ENCODE measurements around the gene RPRML. TPM values are rescaled to one million over a fixed set of nuclear protein-coding genes. Genes with fewer than 3 reads are reported as not detected.

The RPRML gene
- total and polyA plus RNA-seq, 2 experiments from 2014 or later: not detected

DNA sequence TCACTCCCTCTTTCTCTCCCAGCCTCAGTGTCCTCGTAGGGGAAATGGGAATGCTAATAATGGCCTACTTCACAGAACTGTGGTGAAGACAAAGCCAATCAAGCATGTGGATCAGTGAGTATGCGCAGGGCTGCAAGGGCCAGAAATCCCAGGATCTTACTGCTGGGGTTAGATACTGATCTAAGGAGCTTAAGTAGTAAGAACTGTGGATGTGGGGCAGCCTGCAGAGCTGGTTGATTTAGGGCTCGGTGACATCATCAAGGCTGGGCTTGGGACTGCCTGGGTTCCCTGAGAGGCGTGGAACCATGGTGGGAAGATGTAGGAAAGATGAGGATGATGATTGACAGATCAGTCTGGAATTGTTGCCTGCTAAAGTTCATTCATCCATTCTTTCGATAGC, 30.5 kb downstream of the RPRML start:
- Histone ChIP-seq H4K20me1 (ENCODE audit: insufficient read depth) (no peaks in the 10 kb centered on the region), H3K9me2 (ENCODE audit: insufficient read depth) (no peaks in the 10 kb centered on the region), H3K9ac (no peak overlapping the region), H3K4me2 (ENCODE audit: unreplicated experiment) (no peak overlapping the region), H3K4me1 (ENCODE audit: insufficient read depth) (peaks cover 3% of the 10 kb centered on the region), H3K9me3 (ENCODE audit: low read depth) (no peaks in the 10 kb centered on the region), H3K4me3 (no peak overlapping the region), H3F3A (ENCODE audit: insufficient read depth) (no peaks in the 10 kb centered on the region), H3K36me3 (ENCODE audit: low read depth) (no peaks in the 10 kb centered on the region), H2AFZ (no peak overlapping the region), H3K27ac (no peak overlapping the region), H3K27me3 (replicated peaks; ENCODE audit: insufficient read depth) (peaks cover 3% of the 10 kb centered on the region; the same call in 1 of the 2 replicates), H3K79me2 (ENCODE audit: insufficient read depth) (no peaks in the 10 kb centered on the region)
- in situ Hi-C loops (cut with MboI): no loop called here
- no peak for TF ChIP-seq EZH2 (IDR thresholded peaks at IDR 0.05; ENCODE audit: insufficient read depth, poor library complexity, severe bottlenecking)
- no peak for TF ChIP-seq EZH2phosphoT487 (IDR thresholded peaks at IDR 0.05; ENCODE audit: insufficient read depth, low read depth)
- DNase-seq: no peak
- WGBS, 2 experiments (ENCODE audit: low coverage in 1 of 2, low lambda C conversion rate in 2 of 2, missing lambda C conversion rate in 2 of 2): 80 to 87% methylated on average over 5 of the region's 5 CpGs

DNA sequence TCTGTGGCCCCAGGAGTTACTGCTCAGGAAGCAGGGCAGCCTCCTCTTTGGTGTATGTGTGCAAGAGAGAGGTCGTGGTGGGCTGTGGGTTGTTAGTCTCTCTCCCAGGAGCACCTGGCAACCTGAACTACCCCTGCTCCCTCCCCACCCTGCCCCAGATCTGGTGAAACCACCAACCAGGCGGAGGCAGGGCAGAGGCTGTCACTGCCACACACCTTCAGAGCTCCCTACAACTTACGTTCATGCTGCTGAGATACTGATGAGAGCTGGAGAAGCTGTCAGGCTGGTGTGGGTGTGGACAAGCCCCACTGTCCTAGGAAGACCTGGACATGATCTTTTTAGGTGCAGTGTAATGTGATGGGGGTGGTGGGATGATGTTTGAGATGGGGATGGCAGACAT, 31.8 kb downstream of the RPRML start:
- Histone ChIP-seq H3K9me2 (ENCODE audit: insufficient read depth) (no peaks in the 10 kb centered on the region), H3K4me2 (ENCODE audit: unreplicated experiment) (no peak overlapping the region), H4K20me1 (ENCODE audit: insufficient read depth) (no peaks in the 10 kb centered on the region), H3K79me2 (ENCODE audit: insufficient read depth) (no peaks in the 10 kb centered on the region), H2AFZ (no peak overlapping the region), H3K9me3 (ENCODE audit: low read depth) (no peaks in the 10 kb centered on the region), H3K36me3 (ENCODE audit: low read depth) (no peaks in the 10 kb centered on the region), H3K27me3 (replicated peaks; ENCODE audit: insufficient read depth) (no peaks in the 10 kb centered on the region; the same call in 1 of the 2 replicates), H3F3A (ENCODE audit: insufficient read depth) (0 out of 2 replicates have a peak, but pooled peaks cover 1% of the 10 kb centered on the region), H3K27ac (no peak overlapping the region), H3K9ac (no peak overlapping the region), H3K4me1 (ENCODE audit: insufficient read depth) (peaks cover 13% of the 10 kb centered on the region), H3K4me3 (no peak overlapping the region)
- TF ChIP-seq EZH2 (IDR thresholded peaks at IDR 0.05; ENCODE audit: insufficient read depth, poor library complexity, severe bottlenecking) (no peak), EZH2phosphoT487 (IDR thresholded peaks at IDR 0.05; ENCODE audit: insufficient read depth, low read depth) (no peak)
- no peak for DNase-seq
- WGBS, 2 experiments (ENCODE audit: low coverage in 1 of 2, low lambda C conversion rate in 2 of 2, missing lambda C conversion rate in 2 of 2): 39 to 42% methylated on average over 3 of the region's 3 CpGs
- in situ Hi-C loops (cut with MboI): no loop called here

DNA sequence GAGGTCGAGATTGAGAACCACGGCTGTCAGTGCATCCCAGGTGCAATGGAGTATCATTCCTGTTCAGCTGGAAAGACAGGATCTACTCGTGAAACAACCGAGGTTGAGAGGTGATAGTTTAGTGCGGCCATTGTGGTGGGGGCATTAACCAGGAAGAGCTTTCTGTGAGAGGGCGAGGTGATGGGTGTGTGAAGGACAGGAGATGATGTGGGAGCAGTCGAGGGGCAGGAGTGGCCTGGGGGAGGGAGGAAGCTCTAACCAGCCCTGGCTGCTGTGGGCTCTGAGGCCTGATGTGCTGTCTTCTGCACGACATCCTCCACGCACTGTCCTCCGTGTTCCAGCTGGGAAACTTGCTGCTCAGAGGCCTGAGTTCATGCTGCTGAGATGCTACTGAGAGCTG, 34.1 kb downstream of the RPRML start:
- Histone ChIP-seq H3K79me2 (ENCODE audit: insufficient read depth) (no peaks in the 10 kb centered on the region), H3K27ac (no peak overlapping the region), H4K20me1 (ENCODE audit: insufficient read depth) (no peaks in the 10 kb centered on the region), H3K4me3 (no peak overlapping the region), H3K4me1 (ENCODE audit: insufficient read depth) (peaks cover 13% of the 10 kb centered on the region), H3K9me2 (ENCODE audit: insufficient read depth) (no peaks in the 10 kb centered on the region), H2AFZ (no peak overlapping the region), H3K27me3 (replicated peaks; ENCODE audit: insufficient read depth) (no peaks in the 10 kb centered on the region), H3K4me2 (ENCODE audit: unreplicated experiment) (no peak overlapping the region), H3K9ac (no peak overlapping the region), H3F3A (ENCODE audit: insufficient read depth) (0 out of 2 replicates have a peak, but pooled peaks cover 7% of the 10 kb centered on the region), H3K9me3 (ENCODE audit: low read depth) (no peaks in the 10 kb centered on the region), H3K36me3 (ENCODE audit: low read depth) (peaks cover 6% of the 10 kb centered on the region; the same call in 1 of the 2 replicates)
- 33 to 39% methylated on average over 10 of the region's 10 CpGs for WGBS, 2 experiments (ENCODE audit: low coverage in 1 of 2, low lambda C conversion rate in 2 of 2, missing lambda C conversion rate in 2 of 2)
- in situ Hi-C loops (cut with MboI): no loop called here
- peak; percentile 32 for DNase-seq
- no peak for TF ChIP-seq EZH2 (IDR thresholded peaks at IDR 0.05; ENCODE audit: insufficient read depth, poor library complexity, severe bottlenecking)
- TF ChIP-seq EZH2phosphoT487 (IDR thresholded peaks at IDR 0.05; ENCODE audit: insufficient read depth, low read depth): no peak

DNA sequence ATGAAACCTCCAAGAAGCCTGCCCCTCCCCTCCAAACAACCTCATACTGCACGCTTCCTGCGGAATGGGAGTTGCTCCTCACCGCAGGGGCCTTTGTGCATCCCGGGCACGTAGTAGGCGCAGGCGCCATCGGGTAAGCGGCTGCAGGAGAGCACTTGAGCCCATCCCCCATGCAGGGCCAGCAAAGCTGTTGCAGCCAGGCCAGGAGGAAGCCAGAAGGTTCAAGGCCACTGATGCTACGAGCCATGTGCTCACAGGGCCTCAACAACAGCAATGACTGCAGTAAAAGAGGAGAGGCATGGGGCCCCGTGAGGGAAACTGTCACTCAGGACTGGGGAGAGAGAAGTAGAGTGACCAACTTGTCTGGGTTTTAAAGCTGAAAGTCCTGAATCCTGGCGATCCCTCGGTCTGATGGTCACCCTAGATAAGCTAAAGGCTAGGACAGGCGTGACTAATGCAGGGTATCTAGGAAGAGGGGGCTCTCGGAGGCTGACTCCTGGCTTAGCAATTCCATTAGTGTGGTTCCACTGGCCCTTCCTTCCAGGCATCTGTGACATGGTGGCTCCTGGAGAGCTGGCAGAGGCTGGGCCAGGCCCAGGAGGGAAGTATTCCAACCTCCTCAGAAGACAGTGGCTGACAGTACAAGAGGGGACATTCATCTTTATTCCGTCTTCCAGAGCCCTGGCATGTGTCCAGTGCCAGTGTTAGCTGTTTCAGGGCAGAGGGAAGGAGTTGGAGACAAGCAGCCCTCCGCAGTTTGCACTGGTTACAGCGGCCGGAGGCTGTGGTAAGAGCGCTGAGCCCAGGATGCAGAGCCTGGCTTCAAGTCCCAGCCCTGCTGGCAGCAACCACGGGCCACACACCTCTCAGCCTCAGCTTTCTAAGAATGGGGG, 35.3 kb downstream of the RPRML start:
- no peaks in the 10 kb centered on the region for H3K79me2 ChIP-seq (ENCODE audit: insufficient read depth)
- H3K4me3 ChIP-seq: no peak overlapping the region
- H3K27ac ChIP-seq: no peak overlapping the region
- H3K9me2 ChIP-seq (ENCODE audit: insufficient read depth): no peaks in the 10 kb centered on the region
- peaks cover 10% of the 10 kb centered on the region; the same call in 1 of the 2 replicates for H3K36me3 ChIP-seq (ENCODE audit: low read depth)
- H3K4me2 ChIP-seq (ENCODE audit: unreplicated experiment): peak overlapping the region; percentile 30
- no peak for TF ChIP-seq EZH2 (IDR thresholded peaks at IDR 0.05; ENCODE audit: insufficient read depth, poor library complexity, severe bottlenecking)
- no peak for TF ChIP-seq EZH2phosphoT487 (IDR thresholded peaks at IDR 0.05; ENCODE audit: insufficient read depth, low read depth)
- 15 to 16% methylated on average over 21 of the region's 21 CpGs for WGBS, 2 experiments (ENCODE audit: low coverage in 1 of 2, low lambda C conversion rate in 2 of 2, missing lambda C conversion rate in 2 of 2)
- H3K27me3 ChIP-seq (replicated peaks; ENCODE audit: insufficient read depth): no peaks in the 10 kb centered on the region
- H3K9me3 ChIP-seq (ENCODE audit: low read depth): no peaks in the 10 kb centered on the region
- in situ Hi-C loops (cut with MboI): no loop called here
- 0 out of 2 replicates have a peak, but pooled peaks cover 10% of the 10 kb centered on the region for H3F3A ChIP-seq (ENCODE audit: insufficient read depth)
- H3K9ac ChIP-seq: no peak overlapping the region
- H4K20me1 ChIP-seq (ENCODE audit: insufficient read depth): no peaks in the 10 kb centered on the region
- H2AFZ ChIP-seq: no peak overlapping the region
- H3K4me1 ChIP-seq (ENCODE audit: insufficient read depth): peaks cover 13% of the 10 kb centered on the region
- peak; percentile 61 for DNase-seq
